ENCODE measurements around the gene UTP4.

Gene UTP4

DNA sequence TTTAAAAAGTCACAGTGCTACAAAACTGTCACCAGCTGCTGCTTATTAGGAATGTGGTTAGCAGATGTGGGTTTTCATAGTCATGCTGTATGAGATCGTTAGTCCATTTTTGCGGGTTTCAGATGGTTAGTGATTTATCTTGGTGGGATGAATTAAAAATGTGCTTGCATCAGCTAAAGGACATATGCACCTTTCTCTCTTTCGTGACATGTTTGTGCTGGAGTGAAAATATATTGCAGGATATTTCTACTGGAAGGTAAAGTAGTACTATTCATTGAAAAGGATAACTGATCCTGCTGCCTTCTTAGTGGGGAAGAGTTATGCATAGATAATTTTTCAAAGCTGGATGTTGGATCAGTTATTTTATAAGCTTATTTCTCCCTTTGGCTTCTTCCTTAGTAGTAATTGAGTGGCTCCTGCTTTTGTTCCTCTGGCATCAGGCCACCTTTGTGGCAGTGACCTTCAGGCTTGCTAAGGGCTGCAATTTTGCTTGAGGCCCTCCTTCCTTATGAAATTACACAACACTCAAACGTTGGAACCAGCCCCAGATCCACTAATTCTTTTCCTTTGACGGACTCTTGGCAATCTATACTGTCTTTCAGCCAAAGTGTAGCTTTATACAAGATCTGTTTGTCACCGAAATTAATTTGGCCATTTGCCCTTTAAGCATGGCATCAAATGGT is 47.0 kb downstream of the UTP4 start:
- no peaks in the 10 kb centered on the region for H3K27me3 ChIP-seq (replicated peaks)
- no peak for DNase-seq
- no peaks in the 10 kb centered on the region for H3K36me3 ChIP-seq (replicated peaks)
- TF ChIP-seq, protein P1, sequence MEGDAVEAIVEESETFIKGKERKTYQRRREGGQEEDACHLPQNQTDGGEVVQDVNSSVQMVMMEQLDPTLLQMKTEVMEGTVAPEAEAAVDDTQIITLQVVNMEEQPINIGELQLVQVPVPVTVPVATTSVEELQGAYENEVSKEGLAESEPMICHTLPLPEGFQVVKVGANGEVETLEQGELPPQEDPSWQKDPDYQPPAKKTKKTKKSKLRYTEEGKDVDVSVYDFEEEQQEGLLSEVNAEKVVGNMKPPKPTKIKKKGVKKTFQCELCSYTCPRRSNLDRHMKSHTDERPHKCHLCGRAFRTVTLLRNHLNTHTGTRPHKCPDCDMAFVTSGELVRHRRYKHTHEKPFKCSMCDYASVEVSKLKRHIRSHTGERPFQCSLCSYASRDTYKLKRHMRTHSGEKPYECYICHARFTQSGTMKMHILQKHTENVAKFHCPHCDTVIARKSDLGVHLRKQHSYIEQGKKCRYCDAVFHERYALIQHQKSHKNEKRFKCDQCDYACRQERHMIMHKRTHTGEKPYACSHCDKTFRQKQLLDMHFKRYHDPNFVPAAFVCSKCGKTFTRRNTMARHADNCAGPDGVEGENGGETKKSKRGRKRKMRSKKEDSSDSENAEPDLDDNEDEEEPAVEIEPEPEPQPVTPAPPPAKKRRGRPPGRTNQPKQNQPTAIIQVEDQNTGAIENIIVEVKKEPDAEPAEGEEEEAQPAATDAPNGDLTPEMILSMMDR (IDR thresholded peaks at IDR 0.05; ENCODE audit: low read depth, low read length, missing control alignments): no peak
- no peak overlapping the region for H3K27ac ChIP-seq
- in situ Hi-C loops (cut with HindIII; ENCODE audit: low pct_ligation_motif_present, low sequenced_read_pairs): no loop called here
- no peak overlapping the region for H3K4me3 ChIP-seq (ENCODE audit: low read depth, low read length)

DNA sequence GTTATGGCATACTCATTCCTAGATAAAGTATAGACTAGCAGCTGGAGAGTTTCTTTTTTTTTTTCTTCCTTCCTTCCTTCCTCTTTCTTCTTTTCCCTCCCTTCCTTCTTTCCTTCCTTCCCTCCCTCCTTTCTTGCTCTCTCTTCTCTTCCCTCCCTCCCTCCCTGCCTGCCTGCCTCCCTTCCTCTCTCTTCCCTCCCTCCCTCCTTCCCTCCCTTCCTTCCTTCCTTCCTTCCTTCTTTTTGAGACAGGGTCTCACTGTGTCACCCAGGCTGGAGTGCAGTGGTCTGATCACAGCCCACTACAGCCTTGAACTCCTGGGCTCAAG is 47.5 kb downstream of the UTP4 start:
- Histone ChIP-seq H3K4me3 (ENCODE audit: low read depth, low read length) (no peak overlapping the region), H3K27me3 (replicated peaks) (no peaks in the 10 kb centered on the region), H3K36me3 (replicated peaks) (no peaks in the 10 kb centered on the region), H3K27ac (no peak overlapping the region)
- no peak for DNase-seq
- TF ChIP-seq, protein P1 (IDR thresholded peaks at IDR 0.05; ENCODE audit: low read depth, low read length, missing control alignments): no peak
- in situ Hi-C loops (cut with HindIII; ENCODE audit: low pct_ligation_motif_present, low sequenced_read_pairs): no loop called here

DNA sequence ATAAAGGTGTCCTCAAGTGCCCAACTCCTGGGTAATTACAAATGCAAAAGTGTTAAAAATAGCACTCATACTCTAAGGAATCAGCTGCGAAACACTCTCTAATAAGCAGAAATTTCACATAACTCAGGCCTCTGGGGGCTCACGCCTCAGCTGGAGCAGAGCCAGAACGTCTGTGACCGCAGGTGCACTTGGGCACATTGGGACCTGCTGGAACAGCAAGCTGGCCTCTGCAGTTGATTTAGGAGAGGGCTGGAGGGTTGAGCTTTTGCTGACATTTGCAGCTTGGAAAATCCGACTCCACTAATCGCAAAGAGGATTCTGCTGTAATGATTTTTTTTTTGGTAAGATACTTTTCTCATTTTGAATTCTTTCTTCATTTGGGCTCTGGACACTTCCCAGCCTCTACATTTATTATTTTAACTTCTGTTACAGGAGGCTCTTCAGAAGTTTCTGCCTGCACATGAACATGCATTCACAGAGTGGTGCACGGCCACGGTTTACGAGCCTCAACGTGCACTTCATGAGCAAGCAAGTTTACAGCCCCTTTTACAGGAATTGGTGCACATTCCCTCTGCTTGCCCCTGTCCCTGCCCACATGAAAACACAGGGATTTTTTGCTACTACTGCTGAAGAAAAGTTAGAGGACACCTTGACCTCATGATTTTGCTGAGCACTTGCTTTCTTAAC is 50.4 kb downstream of the UTP4 start:
- H3K27ac ChIP-seq: no peak overlapping the region
- no peaks in the 10 kb centered on the region for H3K27me3 ChIP-seq (replicated peaks)
- DNase-seq: no peak
- H3K36me3 ChIP-seq (replicated peaks): no peaks in the 10 kb centered on the region
- TF ChIP-seq, protein P1 (IDR thresholded peaks at IDR 0.05; ENCODE audit: low read depth, low read length, missing control alignments): no peak
- no peak overlapping the region for H3K4me3 ChIP-seq (ENCODE audit: low read depth, low read length)
- in situ Hi-C loops (cut with HindIII; ENCODE audit: low pct_ligation_motif_present, low sequenced_read_pairs): no loop called here

DNA sequence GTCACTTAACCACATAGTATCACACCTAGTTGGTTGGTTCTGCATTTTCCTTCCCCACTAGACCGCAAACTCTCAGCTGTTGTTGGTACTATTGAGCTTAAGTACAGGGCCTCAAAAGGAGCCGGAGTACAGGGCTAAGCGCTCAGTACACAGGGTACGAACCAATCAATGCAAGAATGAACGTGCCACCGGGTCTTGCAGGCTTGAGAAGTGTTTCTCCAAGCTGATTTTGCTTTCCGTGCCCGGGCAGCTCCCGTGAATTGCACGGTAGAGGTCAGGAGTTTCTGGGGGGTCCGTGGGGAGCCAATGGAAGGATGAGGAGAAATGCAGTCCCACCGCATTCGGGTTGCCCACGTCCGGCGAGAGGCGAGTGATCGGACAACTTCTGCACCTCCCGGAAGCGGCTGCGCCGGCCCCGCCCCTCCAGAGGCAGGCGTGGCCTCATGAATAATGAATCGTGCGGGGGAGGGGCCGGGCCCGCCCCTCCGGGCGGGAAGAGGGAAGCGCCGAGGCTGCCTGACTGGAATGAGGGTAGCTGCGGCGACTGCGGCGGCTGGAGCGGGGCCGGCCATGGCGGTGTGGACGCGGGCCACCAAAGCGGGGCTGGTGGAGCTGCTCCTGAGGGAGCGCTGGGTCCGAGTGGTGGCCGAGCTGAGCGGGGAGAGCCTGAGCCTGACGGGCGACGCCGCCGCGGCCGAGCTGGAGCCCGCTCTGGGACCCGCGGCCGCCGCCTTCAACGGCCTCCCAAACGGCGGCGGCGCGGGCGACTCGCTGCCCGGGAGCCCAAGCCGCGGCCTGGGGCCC is 54.4 kb downstream of the UTP4 start, which contains the start of gene SNTB2:
Gene SNTB2, plus strand, starts transcription at position 523 of the 804 bp plus-strand sequence. Its CDS starts 3 bp downstream, at position 526.
- in situ Hi-C loops (cut with HindIII; ENCODE audit: low pct_ligation_motif_present, low sequenced_read_pairs): no loop called here
- peak within 1 kb of the TSS; percentile 63 for H3K27ac ChIP-seq
- peak; percentile 77 for DNase-seq
- no peaks in the 10 kb centered on the region for H3K27me3 ChIP-seq (replicated peaks)
- H3K4me3 ChIP-seq (ENCODE audit: low read depth, low read length): peak within 1 kb of the TSS; percentile 76
- TF ChIP-seq, protein P1 (IDR thresholded peaks at IDR 0.05; ENCODE audit: low read depth, low read length, missing control alignments): no peak
- no peaks in the 10 kb centered on the region for H3K36me3 ChIP-seq (replicated peaks)

DNA sequence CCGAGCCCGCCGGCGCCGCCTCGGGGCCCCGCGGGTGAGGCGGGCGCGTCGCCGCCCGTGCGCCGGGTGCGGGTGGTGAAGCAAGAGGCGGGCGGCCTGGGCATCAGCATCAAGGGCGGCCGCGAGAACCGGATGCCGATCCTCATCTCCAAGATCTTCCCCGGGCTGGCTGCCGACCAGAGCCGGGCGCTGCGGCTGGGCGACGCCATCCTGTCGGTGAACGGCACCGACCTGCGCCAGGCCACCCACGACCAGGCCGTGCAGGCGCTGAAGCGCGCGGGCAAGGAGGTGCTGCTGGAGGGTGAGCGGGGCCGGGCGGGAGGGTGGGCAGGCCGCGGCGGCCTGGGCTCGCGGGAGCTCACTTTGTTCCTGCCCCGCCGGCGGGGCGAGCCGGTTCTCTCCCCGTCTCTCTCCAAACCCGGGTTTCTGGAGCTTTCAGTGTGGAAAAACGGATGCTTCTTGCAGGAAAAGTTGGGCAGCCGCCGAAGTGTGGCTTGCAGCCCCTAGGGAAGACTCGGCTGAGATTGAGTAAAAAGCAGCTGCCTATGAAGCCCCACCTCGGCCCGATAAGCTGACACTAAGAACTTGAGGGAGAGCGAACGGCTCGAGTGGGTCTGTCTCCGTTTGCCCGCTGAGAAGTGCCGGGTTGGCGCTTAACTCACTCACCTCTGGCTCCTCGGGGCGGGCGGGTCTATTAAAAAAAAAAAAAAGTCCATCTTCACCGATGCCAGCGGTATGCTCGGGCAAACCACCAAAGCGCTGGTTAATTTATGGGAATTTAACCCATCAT is 55.2 kb downstream of the UTP4 start:
- TF ChIP-seq, protein P1 (IDR thresholded peaks at IDR 0.05; ENCODE audit: low read depth, low read length, missing control alignments): no peak
- H3K36me3 ChIP-seq (replicated peaks): no peaks in the 10 kb centered on the region
- H3K27me3 ChIP-seq (replicated peaks): no peaks in the 10 kb centered on the region
- H3K27ac ChIP-seq: peak overlapping the region; percentile 63
- DNase-seq: peak; percentile 24
- H3K4me3 ChIP-seq (ENCODE audit: low read depth, low read length): peak overlapping the region; percentile 76
- in situ Hi-C loops (cut with HindIII; ENCODE audit: low pct_ligation_motif_present, low sequenced_read_pairs): no loop called here

All from brain microvascular endothelial cell (primary cell).